Measurements from ENCODE around the gene HMOX1.
"Not testable (repeated sequence)": the region's sequence is repeated elsewhere in the genome, so short reads cannot be mapped to it uniquely, and the experiment has no call there.

The HMOX1 gene

GRCh38 chr22:35390933-35391332 lies 10.0 kb downstream of the HMOX1 start:
- no peak overlapping the region for H3K4me3 ChIP-seq (ENCODE audit: low read depth, low read length)
- TF ChIP-seq CTCF (IDR thresholded peaks at IDR 0.05; ENCODE audit: low read depth, low read length, missing control alignments): no peak
- DNase-seq (ENCODE audit: low read depth): no peak

DNA sequence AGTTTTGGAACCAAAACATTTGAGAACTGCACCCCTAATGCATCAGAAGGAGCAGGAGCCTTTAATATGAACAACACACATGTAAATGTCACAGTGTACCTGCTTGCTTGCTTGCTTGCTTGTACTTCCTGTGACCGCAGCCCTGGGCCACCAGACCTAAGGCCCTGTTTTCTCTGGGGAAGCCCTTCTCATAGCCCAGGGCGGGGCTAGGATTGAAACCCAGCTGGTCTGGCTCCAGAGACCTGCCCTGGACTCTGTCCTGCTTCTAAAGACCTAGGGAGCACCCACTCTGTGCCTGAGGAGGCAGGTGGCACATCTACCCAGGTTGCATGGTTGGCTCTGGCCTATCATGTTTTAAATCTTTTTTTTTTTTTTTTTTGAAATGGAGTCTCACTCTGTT lies 11.5 kb downstream of the HMOX1 start:
- H3K4me3 ChIP-seq (ENCODE audit: low read depth, low read length): no peak overlapping the region
- no peak for TF ChIP-seq CTCF (IDR thresholded peaks at IDR 0.05; ENCODE audit: low read depth, low read length, missing control alignments)
- DNase-seq (ENCODE audit: low read depth): no peak

GRCh38 chr22:35393116-35394010 lies 12.5 kb downstream of the HMOX1 start:
- no peak for TF ChIP-seq CTCF (IDR thresholded peaks at IDR 0.05; ENCODE audit: low read depth, low read length, missing control alignments)
- no peak overlapping the region for H3K4me3 ChIP-seq (ENCODE audit: low read depth, low read length)
- DNase-seq (ENCODE audit: low read depth): no peak

GRCh38 chr22:35394011-35394312 lies 13.1 kb downstream of the HMOX1 start:
- no peak for DNase-seq (ENCODE audit: low read depth)
- no peak for TF ChIP-seq CTCF (IDR thresholded peaks at IDR 0.05; ENCODE audit: low read depth, low read length, missing control alignments)

DNA sequence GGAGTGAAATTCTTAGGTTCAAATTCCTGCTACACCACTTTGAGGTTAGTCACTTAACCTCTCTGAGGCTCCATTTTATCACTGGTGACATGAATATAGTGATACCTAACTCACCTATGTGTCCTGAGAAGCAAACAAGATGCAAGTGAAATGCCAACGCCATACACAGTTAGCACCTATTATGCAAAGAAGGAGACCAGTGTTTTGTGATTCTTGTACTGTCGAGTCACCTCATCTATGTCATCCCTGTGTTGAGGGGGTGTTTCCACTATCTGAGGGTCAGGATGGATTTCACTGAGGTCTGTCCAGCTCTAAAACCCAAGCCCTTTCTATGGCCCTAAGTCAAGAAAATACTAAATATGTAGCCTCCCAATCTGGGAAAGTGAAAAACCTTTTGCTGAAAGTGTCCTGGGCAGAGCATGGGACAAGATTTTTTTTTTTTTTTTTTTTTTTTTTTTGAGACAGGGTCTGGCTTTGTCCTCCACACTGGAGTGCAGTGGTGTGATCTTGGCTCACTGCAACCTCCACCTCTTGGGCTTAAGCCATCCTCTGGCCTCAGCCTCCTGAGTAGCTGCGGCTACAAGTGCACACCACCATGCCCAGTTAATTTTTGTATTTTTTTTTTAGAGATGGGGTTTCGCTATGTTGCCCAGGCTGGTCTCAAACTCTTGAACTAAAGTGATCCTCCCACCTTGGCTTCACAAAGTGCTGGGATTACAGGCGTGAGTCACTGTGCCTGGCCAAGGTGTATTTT lies 14.1 kb downstream of the HMOX1 start:
- DNase-seq (ENCODE audit: low read depth): no peak
- TF ChIP-seq CTCF (IDR thresholded peaks at IDR 0.05; ENCODE audit: low read depth, low read length, missing control alignments): no peak

More at GRCh38 chr22:35394011-35394312, 13.1 kb downstream of the HMOX1 start:
- H3K4me3 ChIP-seq (ENCODE audit: low read depth, low read length): no peak overlapping the region

GRCh38 chr22:35396622-35397021 lies 15.7 kb downstream of the HMOX1 start:
- not testable (repeated sequence) for H3K4me3 ChIP-seq (ENCODE audit: low read depth, low read length); DNase-seq (ENCODE audit: low read depth)

More for the DNA sequence above, 14.1 kb downstream of the HMOX1 start:
- H3K4me3 ChIP-seq (ENCODE audit: low read depth, low read length): no peak overlapping the region

DNA sequence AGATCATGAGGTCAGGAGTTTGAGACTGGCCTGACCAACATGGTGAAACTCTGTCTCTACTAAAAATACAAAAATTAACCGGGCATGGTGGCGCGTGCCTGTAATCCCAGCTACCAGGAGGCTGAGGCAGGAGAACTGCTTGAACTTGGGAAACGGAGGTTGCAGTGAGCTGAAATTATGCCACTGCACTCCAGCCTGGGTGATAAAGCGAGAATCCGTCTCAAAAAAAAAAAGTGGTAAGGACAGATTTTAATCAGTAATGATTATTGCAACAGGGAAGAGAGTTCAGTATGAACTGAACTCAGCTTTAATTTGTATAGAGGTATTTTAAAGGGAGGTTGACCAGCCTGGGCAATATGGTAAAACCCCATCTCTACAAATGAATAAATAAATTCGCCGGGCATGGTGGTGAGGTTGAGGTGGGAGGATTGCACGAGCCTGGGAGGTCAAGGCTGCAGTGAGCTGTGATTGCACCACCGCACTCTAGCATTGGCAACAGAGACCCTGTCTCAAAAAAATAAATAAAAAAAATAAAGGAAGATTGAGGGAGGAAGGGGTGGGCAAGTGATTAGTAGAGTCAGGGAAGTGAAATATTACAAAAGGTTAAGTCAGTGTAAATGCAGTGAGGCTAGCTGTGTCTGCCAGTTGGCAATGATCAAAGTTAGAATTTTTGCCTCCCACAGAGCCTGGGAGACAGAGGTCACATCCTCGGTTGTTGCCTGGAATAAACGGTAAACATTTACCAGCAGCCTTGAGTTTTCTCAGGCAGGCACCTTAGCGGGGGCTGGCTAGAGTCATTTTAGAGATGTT lies 16.4 kb downstream of the HMOX1 start:
- DNase-seq (ENCODE audit: low read depth): no peak
- no peak overlapping the region for H3K4me3 ChIP-seq (ENCODE audit: low read depth, low read length)
- TF ChIP-seq CTCF (IDR thresholded peaks at IDR 0.05; ENCODE audit: low read depth, low read length, missing control alignments): no peak

All from GM12864 (cell line).